DMS114 treated with DMSO at 0.1 percent for 48 hours (cell line): ENCODE measurements around the gene IDH3B.
A peak's percentile ranks its signal among the peaks of the same experiment; 100 is the strongest.
"Not testable (repeated sequence)": the region's sequence is repeated elsewhere in the genome, so short reads cannot be mapped to it uniquely, and the experiment has no call there.

Source experiments
- DNase-seq: peaks from one replicate; lab custom pipeline; 2025; ENCODE audit not compliant: unreplicated experiment; lab: John Stamatoyannopoulos, UW

Gene IDH3B

GRCh38 chr20:2695206-2695983, 31.4 kb upstream of the IDH3B start:
- no peak for DNase-seq

DNA sequence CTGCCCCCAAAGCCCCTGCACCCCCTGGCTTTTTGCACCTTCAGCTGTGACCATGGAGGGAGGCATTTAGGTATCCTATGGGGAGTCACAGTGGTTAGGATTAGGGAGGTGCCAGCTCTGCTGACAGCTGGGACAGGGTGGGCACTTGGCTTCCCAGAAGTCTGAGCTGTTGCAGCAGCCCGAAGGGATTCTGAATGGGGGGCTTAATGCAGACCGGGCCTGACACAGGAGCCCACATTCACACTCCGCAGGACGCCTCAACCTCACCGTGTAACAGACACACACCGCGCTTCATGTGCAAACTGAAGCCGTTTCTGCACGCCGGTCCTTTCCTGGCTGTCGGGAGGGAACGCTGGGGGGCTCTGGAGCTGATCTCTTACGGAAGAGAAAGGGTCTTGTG, 30.5 kb upstream of the IDH3B start:
- DNase-seq = no peak

DNA sequence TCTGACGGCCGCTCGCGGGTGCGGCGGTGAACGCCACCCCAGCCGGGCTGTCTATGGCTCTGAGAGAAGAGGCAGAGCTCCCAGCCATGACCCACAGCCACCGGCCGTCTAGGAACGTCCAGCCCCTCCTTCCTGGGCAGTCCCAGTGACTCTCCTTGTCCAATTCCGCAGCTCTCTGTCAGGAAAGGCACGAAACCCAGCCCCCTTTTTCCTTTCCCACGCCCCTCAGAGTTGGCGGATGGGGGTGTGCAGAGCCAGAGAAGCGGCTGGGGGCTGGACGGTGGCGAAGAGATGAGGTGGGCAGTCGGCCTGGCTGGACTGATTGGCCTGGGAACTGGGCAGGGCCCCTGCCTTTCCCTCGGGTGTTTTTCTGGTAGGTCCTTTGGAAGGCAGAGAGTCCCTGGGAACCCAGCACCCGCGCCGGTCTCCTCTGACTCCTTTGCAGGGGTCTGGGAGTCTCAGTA, 30.0 kb upstream of the IDH3B start:
- DNase-seq = peak; percentile 24

GRCh38 chr20:2693286-2694007, 29.4 kb upstream of the IDH3B start:
- no peak for DNase-seq

DNA sequence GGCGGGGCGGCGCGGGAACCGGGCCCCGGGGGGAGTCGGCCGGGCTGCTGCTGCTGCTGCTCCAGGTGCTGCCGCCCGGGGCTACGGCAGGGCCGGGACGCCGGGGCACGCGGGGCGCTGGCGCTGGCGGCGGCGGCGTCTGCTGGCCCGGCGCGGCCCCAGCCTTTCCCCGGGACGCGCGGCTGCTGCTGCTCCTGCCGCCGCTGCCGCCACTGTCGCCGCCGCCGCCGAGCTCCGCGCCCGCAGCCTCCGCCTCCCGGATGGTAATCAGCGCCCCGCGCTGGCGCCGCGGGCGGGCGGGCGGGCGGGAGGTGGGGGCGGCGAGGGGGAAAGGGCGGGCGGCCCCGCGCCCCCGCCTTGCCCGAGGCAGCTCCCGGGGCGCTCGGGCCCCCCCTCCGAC, 28.9 kb upstream of the IDH3B start:
- no peak for DNase-seq

- no peak for DNase-seq
Observed at GRCh38 chr20:2692036-2692885, 28.2 kb upstream of the IDH3B start, which contains the start of gene EBF4. Gene EBF4 (plus strand): TSS chr20:2692780. CDS start chr20:2693646, 866 bp downstream.

DNA sequence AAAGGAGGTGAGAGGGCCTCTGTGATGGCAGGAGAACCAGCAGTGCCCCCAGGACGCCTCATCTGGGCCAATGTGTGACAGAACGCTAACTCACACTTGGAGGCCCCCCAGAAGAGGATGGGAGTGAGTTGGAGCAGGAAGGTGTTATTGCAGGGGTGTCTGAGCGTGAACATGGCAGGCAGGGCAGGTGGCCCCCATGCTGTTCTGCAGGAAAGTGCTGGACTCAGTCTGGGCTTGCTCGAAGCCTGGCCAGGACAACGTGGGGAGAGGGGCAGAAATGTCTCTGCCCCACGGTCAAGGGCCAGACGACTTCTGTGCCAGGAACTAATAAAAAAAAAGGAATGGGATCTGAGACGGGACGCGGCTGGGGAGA, 27.6 kb upstream of the IDH3B start:
- no peak for DNase-seq

DNA sequence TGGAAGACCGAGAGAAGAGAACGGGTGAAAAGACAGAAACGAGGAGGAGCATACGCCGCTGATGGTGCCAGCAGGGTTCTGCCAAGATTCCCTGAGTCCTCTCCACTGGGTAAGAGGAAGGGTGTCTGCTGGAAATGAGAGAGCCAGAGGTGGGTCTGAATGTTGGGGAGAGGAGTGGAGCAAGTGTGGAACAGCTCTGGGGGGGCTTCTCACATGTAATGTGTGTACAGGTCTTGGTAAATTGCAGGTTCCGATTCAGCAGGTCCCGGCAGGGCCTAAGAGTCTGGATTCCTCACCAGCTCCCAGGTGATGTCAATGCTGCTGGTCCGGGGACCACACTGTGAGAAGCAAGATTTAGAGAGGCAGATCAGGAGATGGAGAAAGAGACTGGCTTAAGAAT, 27.1 kb upstream of the IDH3B start:
- DNase-seq = no peak

GRCh38 chr20:2690718-2691117, 26.7 kb upstream of the IDH3B start:
- DNase-seq = no peak

DNA sequence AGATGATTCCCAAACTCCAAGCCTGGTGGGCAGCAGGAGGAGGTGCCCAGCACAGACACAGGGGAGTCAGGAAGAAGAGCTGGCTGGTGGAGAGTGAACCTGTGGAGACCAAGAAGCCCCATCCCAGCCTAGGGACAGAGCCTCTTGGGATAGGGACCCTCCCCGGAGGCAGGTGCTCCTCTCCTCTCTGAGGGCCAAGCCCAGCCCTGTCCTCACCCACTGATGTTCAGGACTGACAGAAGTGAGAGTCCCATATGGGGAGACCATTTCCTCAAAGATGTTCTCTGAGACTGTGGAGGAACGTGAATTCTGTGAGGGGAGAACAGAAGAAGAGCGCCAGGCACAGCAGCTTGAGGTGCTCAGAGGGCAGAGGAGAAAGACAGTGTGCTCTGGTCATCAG, 26.2 kb upstream of the IDH3B start:
- no peak for DNase-seq

GRCh38 chr20:2688041-2688591, 24.1 kb upstream of the IDH3B start:
- DNase-seq = no peak

GRCh38 chr20:2687514-2687913, 23.5 kb upstream of the IDH3B start:
- DNase-seq = no peak

DNA sequence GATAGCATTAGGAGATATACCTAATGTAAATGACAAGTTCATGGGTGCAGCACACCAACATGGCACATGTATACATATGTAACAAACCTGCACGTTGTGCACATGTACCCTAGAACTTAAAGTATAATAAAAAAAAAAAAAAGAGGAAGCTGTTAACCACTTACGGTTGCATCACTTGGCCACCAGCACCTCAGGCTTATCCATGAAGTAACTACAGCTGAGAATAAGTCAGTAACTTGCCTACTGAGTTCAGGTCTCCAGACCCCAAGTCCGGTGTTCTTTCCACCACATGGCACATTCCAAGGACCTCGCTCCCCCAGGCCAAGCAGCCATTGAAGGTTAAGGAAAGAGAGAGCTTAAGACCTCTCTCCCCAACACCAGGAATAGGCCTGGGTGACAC, 20.8 kb upstream of the IDH3B start:
- not testable (repeated sequence) for DNase-seq

DNA sequence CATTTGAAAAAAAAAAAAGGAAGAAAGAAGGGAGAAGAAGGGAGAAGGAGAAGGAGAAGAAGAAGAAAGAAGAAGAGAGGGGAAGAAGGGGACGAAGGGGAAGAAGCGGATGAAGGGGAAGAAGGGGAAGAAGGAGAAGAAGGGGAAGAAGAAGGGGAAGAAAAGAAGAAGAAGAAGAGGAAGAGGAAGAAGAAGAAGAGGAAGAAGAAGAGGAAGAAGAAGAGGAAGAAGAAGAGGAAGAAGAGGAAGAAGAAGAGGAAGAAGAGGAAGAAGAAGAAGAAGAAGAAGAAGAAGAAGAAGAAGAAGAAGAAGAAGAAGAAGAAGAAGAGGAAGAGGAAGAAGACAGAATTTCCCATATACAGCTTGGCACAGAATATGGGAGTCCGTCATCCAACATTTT, 18.0 kb upstream of the IDH3B start:
- DNase-seq = not testable (repeated sequence)

GRCh38 chr20:2680046-2680445, 16.0 kb upstream of the IDH3B start:
- DNase-seq = no peak

GRCh38 chr20:2673453-2673852, 9.4 kb upstream of the IDH3B start:
- no peak for DNase-seq

- no peak for DNase-seq
Observed at GRCh38 chr20:2672446-2672845, 8.4 kb upstream of the IDH3B start.

DNA sequence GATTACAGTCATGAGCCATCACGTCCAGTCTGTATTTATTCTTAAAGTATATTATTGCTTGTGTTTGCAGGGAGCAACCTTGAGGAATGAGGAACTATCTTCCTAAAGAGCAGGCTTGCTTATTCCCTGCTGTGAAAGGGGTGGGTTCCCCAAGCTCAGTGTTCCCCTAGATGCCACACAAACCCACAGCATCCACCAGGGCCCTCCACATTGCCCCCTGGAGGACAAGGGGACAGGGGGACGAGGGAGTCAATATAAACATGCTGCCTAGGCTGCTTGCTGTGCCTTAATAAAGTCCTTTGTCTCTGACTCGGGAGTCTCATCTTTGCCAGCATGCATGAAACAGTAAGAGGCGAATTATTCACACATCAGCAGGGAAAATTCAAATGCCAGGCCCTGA, 8.0 kb upstream of the IDH3B start:
- DNase-seq = no peak

DNA sequence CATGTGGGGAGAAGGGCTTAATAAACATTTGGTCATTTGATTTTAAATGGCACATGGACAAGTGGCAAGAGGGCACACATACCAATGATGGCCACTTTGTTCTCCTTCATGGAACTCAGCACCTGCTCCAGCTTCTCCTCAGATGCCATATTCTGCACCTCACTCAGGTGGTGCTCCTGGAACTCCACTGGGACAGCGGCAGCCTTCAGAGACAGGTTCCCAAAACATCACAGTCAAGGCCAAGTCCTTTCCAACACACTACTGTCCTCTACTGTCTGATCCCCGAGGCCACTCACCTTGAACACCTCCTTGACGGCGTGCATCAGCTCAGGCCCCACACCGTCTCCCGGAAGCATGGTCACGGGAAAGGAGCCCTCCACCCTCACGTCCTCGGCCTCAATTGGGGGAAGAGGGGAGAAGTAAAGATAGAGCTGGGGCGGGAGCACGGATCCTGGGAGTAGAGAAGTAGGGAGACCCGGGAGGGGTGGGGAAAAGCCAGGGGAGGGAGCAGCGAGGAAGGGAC, 591 bp downstream of the IDH3B start:
- no peak for DNase-seq

GRCh38 chr20:2659547-2659946, 4.5 kb downstream of the IDH3B start:
- no peak for DNase-seq
